Neural cell (in vitro differentiated cells): ENCODE measurements around the gene ARRB1.

Source experiments
- CTCF ChIP-seq: fragments of 450-650 bp; IDR thresholded peaks from 2 replicates; pipeline ENCODE4 v1.5.1; 2014; ENCODE audit warnings: antibody characterized with exemption, mild to moderate bottlenecking, moderate library complexity; ENCODE audit not compliant: poor library complexity, severe bottlenecking
- EP300 ChIP-seq: fragments of 450-650 bp; conservative IDR thresholded peaks from 2 replicates; pipeline ENCODE4 v1.6.1; 2014; ENCODE audit warnings: antibody characterized with exemption, mild to moderate bottlenecking, moderate library complexity; ENCODE audit not compliant: poor library complexity, severe bottlenecking
- EZH2 ChIP-seq: fragments of 200-600, 300-800 bp; shearing (Covaris generic), sonication (generic); IDR thresholded peaks from 2 replicates; pipeline ENCODE4 v1.6.1; 2014; ENCODE audit warnings: antibody characterized with exemption, low read length, borderline replicate concordance, mild to moderate bottlenecking; ENCODE audit not compliant: insufficient read depth, poor library complexity, severe bottlenecking
- POLR2AphosphoS5 ChIP-seq: IDR thresholded peaks from 2 replicates; pipeline ENCODE4 v1.6.1; 2012
- SMC3 ChIP-seq: fragments of 450-650 bp; conservative IDR thresholded peaks from 2 replicates; pipeline ENCODE4 v1.6.1; 2014; ENCODE audit warnings: antibody characterized with exemption, mild to moderate bottlenecking, moderate library complexity; ENCODE audit not compliant: poor library complexity

GRCh38 chr11:75287579-75287978 is 63.9 kb downstream of the ARRB1 start:
- no peak for TF ChIP-seq CTCF
- no peak for TF ChIP-seq POLR2AphosphoS5
- TF ChIP-seq EZH2, result no peak
- TF ChIP-seq SMC3, result no peak
- TF ChIP-seq EP300, result no peak
